Measurements from ENCODE around the gene PODXL2.

Gene PODXL2

DNA sequence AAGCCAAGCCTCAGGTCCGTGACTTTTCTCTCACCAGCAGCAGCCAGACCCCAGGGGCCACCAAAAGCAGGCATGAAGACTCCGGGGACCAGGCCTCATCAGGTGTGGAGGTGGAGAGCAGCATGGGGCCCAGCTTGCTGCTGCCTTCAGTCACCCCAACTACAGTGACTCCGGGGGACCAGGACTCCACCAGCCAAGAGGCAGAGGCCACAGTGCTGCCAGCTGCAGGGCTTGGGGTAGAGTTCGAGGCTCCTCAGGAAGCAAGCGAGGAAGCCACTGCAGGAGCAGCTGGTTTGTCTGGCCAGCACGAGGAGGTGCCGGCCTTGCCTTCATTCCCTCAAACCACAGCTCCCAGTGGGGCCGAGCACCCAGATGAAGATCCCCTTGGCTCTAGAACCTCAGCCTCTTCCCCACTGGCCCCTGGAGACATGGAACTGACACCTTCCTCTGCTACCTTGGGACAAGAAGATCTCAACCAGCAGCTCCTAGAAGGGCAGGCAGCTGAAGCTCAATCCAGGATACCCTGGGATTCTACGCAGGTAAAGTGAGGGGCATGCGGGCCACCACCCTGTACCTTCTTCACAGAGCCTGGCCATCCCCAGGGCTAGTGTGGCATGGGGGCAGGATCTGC, 31.8 kb downstream of the PODXL2 start:
- DNase-seq, result no peak

GRCh38 chr3:127661600-127661999, 32.6 kb downstream of the PODXL2 start:
- DNase-seq, result no peak

GRCh38 chr3:127662001-127662469, 33.0 kb downstream of the PODXL2 start:
- no peak for DNase-seq

DNA sequence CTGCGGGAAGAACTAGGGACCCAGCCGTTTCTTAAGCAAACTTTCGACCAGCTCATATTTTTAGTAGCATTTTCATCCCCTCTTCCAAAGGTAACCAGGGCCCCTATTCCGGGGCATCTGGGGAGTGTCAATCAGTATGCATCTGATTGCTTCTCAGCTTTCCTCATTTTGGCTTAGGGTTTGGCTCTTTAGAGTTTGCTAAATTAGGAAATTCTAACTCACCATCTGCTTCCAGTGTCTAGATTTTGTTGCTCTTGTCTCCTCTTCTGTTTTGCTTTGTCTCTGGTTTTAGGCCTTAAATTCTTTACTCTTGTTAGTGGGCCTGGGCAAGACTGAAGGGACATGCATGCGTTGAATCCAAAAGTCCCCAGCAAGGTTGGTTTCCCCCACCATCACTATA, 34.2 kb downstream of the PODXL2 start:
- DNase-seq, result no peak

- DNase-seq, result no peak
These were observed 36.2 kb downstream of the PODXL2 start for GRCh38 chr3:127665165-127665564.

GRCh38 chr3:127665586-127665985, 36.6 kb downstream of the PODXL2 start:
- DNase-seq, result no peak

- DNase-seq, result no peak
These were observed 37.7 kb downstream of the PODXL2 start for GRCh38 chr3:127666676-127667075.

DNA sequence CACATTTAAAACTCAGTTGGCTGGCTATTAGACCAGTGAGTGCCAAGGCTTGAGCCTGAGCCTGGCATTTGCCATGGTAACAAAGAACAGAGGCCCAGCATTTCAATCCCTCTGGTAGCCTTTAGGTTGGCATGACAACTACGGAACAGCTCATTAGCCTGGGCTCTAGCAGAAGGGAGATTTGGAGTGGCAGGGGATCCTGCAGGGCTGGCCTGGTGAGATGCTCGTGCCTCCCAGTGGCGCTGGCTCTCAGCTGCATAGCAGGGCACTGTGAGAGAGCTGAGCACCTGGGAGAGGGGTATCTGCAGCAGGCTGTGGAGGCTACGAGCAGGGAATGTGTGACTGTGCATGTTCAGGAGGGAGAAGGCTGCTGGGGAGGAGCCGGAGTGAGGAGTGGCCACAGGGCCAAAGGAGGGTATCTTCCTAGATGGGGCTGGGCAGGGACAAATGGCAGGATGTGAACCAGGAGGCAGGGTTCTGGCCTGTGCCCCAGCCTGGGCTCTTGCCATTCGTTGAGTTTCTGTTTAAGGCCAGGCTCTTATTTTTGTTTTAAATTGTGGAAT, 38.2 kb downstream of the PODXL2 start:
- DNase-seq, result no peak

DNA sequence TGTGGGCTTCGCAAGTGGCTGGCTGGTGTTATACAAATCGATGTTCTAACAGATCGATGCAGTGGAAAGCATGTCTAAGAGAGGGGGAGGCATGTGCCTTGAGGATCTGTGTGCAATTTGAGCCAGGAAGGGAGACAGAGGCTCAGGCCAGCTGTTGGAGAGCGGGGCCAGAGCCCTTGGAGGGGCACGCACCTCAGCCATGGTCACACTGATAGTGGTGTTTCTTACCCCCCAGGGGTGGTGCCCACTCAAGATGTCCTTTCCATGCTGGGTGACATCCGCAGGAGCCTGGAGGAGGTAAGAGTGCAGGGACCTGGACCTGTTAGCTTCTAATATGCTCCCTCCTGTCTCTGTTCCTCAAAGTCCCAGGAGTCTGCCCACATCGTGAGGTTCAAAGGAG, 39.9 kb downstream of the PODXL2 start:
- DNase-seq, result no peak

- no peak for DNase-seq
These were observed 40.7 kb downstream of the PODXL2 start for GRCh38 chr3:127669541-127670228.

DNA sequence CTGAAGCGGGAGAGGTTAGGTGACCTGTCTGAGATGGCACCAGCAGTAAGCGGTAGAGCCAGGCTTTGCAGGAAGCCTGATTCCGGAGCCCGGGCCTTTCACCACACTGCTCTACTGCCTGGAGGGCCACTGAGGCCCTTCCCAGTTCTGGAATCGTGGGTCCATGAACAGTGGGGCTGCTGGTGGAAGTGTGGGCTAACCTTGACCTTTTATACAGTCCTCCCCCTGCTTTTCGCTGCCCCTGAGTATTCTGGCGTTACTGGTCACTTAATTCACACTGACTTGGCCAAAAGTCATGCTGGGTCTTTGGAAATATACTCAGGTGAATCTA, 41.2 kb downstream of the PODXL2 start:
- DNase-seq, result no peak

GRCh38 chr3:127670761-127671522, 42.0 kb downstream of the PODXL2 start:
- DNase-seq, result no peak

DNA sequence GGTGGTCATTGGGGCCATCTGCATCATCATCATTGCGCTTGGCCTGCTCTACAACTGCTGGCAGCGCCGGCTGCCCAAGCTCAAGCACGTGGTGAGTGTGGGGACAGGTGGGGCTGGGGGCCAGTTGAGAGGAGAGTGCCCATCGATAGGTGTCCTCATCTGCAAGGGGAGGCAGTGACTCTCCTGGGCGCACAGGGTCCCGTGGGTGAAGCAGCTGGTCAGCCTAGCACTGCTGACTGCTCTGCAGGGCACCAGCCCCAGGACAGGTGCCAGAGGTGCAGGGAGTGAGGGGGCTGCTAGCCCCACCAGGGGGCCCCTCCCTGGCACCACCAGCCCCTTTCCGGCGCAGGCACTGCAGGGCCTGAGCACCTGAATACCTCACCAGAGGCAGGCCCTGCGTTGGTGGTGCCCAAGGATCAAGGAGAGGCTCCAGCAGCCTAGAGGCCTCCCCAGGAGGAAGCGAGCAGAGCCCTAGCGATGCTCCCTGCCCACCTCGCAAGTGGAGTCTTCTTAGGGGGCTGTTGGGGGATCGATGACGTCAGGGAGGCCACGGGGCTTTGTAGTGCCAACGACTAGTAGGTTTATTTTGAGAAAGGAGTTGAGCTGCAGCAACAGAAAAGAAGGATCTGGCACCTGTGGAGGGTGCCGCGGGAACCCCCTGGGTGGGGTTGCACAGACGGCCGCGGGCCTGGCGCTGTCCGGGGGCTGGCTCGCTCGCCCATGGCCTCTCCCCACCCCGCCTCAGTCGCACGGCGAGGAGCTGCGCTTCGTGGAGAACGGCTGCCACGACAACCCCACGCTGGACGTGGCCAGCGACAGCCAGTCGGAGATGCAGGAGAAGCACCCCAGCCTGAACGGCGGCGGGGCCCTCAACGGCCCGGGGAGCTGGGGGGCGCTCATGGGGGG, 42.8 kb downstream of the PODXL2 start:
- DNase-seq, result peak; percentile 30

- DNase-seq, result peak; percentile 88
These were observed 43.6 kb downstream of the PODXL2 start, which contains the start of gene ABTB1 for GRCh38 chr3:127672429-127673190. ABTB1 (plus strand) TSS chr3:127672952; CDS start chr3:127673026, 74 bp downstream.

DNA sequence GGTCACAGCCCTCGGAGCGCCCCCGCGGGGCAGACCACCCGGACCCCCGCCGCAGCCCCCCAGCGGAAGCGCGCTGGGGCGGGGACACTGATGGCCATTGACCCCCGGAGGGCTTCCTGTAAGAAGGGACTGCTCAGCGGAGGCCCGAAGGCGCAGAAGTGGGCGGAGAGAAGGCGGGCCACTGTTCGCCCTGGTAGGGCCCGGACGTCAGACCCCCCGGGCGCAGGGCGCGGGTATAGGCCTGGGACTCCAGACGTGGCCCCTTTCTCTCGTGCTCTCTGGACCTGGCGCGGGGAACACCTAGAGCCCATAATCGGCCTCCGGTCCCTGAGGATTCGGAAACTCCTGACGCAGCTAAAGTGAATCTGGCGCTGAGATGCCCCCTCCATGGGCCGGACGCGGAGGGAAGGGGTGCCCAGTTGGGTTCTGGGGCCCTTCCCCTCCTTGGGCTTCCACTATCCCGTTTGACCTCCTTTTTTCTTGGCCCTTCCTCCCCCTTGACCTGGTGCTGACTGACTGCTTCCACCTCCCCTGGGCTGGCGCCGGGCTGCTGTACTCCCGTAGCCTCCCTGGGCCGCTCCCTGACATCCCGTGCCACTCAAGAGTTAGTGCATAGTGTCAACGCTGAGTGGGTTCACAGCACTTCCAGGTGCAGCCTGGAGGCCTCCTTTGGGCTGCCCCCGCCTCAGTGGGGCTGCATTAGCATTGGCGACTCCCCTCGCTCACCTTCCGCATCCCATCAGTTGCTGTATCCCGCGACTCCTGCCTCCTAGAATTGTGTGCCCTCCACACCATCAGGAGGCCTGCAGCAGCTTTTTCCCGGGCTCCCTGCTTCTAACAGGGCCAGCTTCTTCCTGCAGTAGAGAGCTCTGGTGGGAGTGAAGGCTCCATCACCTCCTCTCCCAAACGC, 44.5 kb downstream of the PODXL2 start:
- peak; percentile 62 for DNase-seq

GRCh38 chr3:127674101-127674721, 45.2 kb downstream of the PODXL2 start:
- no peak for DNase-seq

DNA sequence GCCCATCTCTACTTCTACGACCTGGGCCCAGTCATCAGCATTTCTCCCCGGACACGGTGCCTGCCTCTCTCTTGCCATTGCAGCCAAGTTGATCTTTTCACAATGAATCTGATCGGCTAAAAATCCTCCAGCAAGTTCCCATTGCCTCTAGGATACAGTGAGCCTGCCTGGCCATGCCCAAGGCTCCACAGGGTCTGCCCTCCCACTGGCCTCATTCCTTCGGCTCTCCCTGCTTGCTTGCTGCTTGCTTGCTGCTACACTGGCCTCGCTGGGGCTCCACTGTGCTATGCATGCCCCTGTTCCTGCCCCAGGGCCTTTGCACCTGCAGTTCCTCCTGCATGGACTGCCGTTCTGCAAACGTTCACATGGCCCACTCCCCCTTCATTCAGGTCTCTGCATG, 45.8 kb downstream of the PODXL2 start:
- DNase-seq, result no peak

DNA sequence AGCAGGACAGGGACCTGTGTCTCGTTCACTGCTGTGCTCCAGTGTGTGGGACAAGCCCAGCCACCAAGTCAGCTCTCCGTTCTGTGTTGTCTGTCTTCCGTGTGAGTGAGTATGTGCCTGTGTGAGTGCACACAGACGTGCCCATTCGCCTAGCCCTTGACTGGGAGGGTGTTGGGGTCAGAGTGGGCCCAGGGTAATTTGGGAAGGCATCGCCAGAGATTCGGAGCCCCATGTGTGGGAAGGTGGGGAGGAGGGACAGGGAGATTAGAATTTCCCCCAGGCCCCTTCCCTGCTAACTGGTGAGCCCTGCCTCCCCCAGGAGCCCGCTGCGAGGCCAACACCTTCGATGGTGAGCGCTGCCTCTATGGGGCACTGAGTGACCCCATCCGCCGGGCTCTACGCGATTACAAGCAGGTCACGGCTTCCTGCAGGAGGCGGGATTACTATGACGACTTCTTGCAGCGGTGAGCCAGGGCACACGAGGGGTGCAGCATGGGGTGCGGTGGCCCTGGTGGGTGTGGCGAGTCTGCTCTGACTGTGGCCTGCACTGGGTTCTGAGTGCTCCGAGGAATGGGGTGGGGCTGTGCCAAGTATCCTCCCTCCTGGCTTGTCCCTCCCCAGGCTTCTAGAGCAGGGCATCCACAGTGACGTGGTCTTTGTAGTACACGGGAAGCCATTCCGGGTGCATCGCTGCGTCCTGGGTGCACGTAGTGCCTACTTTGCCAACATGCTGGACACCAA, 46.8 kb downstream of the PODXL2 start:
- no peak for DNase-seq

DNA sequence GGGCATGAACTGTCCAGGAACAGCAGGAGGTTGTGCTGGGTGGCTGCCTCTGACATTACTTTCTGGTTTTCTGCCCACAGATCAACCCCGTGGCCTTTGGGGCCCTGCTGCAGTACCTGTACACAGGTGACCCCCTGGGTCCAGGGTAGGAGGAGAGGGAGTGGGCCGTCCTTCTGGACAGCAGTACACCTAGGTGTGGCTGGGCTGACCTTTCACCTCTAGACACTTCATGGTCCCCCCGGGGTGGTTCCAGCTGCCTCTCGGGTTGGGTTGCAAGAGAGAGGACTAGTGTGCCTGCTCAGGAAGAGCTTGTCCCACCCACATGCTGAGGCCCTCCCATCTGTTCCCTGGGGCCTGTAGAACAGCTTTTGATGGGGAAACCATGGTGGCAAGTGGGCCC, 47.5 kb downstream of the PODXL2 start:
- no peak for DNase-seq

Data from CD4-positive, alpha-beta T cell treated with Interleukin-21 for 1 hour (primary cell).